Natural killer cell treated with Interleukin-12 subunit alpha and Interleukin-12 subunit beta and Interleukin-15 and Interleukin-18, amount 100 ng/mL, for 72 hours (primary cell): ENCODE results near the gene ARVCF. TPM values are rescaled to one million over a fixed set of nuclear protein-coding genes. Genes with fewer than 3 reads are reported as not detected.

ENCODE experiments used
- ATAC-seq, 2 donors: fragments of 150-1000 bp; cut with Tn5 transposase in 1 of 2; sonication (Bioruptor Pico), chemical (Tn5 transposase) in 1 of 2; 2 replicates each; pipeline ENCODE4 v1.10.0; 2021
- DNase-seq: peaks from one replicate; pipeline ENCODE4 v3.0.0; 2022; ENCODE audit warnings: low spot score
- H3K27ac Mint-ChIP-seq, 2 donors: 1 replicate in 1 of 2; 2 replicates in 1 of 2; pipeline ENCODE4 v1.8.0; 2022; ENCODE audit warnings: mixed read lengths in 2 of 2, mild to moderate bottlenecking in 1 of 2, moderate library complexity in 1 of 2
- H3K27me3 Mint-ChIP-seq, 2 donors: 1 replicate in 1 of 2; 2 replicates in 1 of 2; pipeline ENCODE4 v1.8.0; 2022; ENCODE audit warnings: mixed read lengths in 2 of 2
- H3K36me3 Mint-ChIP-seq: one replicate; pipeline ENCODE4 v1.8.0; 2022; ENCODE audit warnings: mixed read lengths
- H3K4me1 Mint-ChIP-seq, 2 donors: 1 replicate in 1 of 2; 2 replicates in 1 of 2; pipeline ENCODE4 v1.8.0; 2022; ENCODE audit warnings: low read depth in 2 of 2, mixed read lengths in 2 of 2, mild to moderate bottlenecking in 1 of 2
- H3K4me3 Mint-ChIP-seq: one replicate; pipeline ENCODE4 v1.8.0; 2022; ENCODE audit warnings: mixed read lengths
- H3K9me3 Mint-ChIP-seq: 2 replicates; pipeline ENCODE4 v1.8.0; 2022; ENCODE audit warnings: mixed read lengths
- total RNA-seq, 2 donors: library from RNA; stranded (reverse); gene quantifications; one replicate each; pipeline ENCODE4 v1.2.3, GENCODE V29; 2022

ARVCF gene
- total RNA-seq, 2 donors from 2014 or later = 3.7 to 3.8 TPM

GRCh38 chr22:19958083-19959042, 58.3 kb downstream of the ARVCF start:
- DNase-seq (no peak), ATAC-seq (no peak)
- Mint-ChIP-seq H3K4me3 (no peak overlapping the region), H3K9me3 (no peaks in the 10 kb centered on the region), H3K27ac (no peak overlapping the region), H3K27me3 (no peaks in the 10 kb centered on the region), H3K36me3 (no peaks in the 10 kb centered on the region), H3K4me1 (peaks cover 8 to 25% of the 10 kb centered on the region in 2 donors)

DNA sequence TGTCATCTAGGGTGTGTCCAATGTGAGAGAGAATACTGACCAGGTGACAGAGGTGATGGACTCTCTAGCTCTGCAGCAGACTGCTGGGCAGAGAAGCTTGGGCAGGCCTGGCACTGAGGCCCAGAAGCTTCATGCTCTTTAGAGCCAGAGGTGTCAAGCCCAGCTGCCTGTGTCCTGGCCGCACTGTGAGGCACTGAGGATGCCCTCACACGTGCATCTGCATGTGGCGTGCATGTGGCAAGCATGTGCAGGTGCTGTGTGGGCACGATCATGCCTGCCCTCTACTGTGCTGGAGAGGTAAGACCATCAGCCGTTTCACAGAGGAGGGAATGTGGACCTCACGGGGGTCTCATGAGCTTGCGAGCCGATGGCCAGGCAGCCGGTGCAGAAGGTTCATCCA, 59.2 kb downstream of the ARVCF start:
- no peaks in the 10 kb centered on the region for H3K9me3 Mint-ChIP-seq
- H3K27ac Mint-ChIP-seq = no peak overlapping the region
- H3K36me3 Mint-ChIP-seq = no peaks in the 10 kb centered on the region
- H3K4me1 Mint-ChIP-seq = peaks cover 8 to 25% of the 10 kb centered on the region in 2 donors
- no peak overlapping the region for H3K4me3 Mint-ChIP-seq
- DNase-seq (peak; percentile 46), ATAC-seq (no peak)
- no peaks in the 10 kb centered on the region for H3K27me3 Mint-ChIP-seq

DNA sequence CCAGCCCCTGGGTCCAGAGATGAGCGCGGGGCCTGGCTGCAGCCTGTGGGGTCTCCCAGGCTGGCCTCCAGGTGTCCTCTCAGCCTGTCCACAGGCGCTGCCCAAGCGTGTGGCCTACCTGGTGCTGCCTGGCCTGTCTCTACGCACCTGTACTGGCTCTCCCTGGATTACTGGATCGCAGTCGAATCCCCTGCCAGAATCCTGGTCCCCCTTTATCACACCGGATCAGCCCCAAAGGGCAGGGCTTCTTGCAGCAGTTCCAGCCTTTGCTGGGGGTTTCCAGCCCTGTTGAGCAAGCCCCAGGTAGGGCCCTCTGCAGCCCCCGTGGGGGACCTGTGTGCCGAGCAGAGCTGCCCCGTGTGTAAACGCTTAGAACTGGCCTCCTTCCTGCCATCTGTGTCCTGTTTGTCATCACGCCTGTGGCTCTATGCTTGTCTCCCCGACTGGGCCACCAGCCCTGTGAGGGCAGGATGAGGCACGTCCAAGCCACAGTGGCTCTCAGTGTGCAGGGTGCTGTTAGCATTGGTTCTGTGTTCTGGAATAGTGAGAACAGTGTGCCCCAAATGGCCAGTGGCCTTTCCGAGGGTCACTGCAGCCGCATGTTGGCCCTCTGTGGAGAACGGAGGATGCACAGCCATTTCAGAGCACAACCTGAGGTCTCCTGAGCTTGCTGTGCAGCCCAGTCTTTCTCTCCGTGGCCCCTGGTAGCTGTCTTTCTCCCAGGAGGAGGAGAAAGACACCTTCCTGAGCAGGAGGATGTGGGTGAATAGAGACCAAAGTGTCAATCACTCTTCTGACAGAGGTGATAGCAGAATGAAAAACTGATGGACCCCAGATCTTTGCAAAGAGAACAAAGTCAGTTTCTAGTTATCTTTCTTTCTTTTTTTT, 61.1 kb downstream of the ARVCF start:
- Mint-ChIP-seq H3K27me3 (no peaks in the 10 kb centered on the region), H3K27ac (peak overlapping the region; percentile 83 to 89), H3K9me3 (no peaks in the 10 kb centered on the region), H3K4me3 (peak overlapping the region; percentile 74), H3K4me1 (peaks cover 8 to 31% of the 10 kb centered on the region in 2 donors), H3K36me3 (peaks cover 4% of the 10 kb centered on the region)
- DNase-seq (peak; percentile 62), ATAC-seq (peak; percentile 85 to 86)

DNA sequence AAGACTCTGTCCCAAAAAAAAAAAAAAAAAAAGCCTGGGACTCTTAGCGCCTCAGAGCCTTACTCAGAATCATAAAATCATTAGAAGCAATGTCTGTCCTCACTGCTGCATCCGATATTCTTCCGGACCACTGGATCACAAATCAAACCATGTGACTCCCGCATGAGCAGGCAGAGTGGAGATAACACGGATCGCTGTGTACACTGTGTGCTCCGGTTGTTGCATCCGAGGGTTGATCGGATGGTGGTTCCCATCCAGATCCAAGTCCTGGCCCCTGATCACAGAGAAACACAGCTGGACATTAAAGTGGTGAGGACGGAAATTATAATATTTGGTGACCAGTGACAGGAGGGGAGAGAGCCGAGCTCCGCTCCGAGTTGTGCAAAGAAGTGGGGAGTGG, 65.3 kb downstream of the ARVCF start:
- H3K27ac Mint-ChIP-seq = peak overlapping the region in 1 of 2 donors; percentile 56
- peaks cover 15 to 43% of the 10 kb centered on the region in 2 donors for H3K4me1 Mint-ChIP-seq
- peaks cover 7% of the 10 kb centered on the region for H3K36me3 Mint-ChIP-seq
- DNase-seq (no peak), ATAC-seq (no peak)
- no peaks in the 10 kb centered on the region for H3K9me3 Mint-ChIP-seq
- H3K27me3 Mint-ChIP-seq = no peaks in the 10 kb centered on the region
- H3K4me3 Mint-ChIP-seq = no peak overlapping the region

DNA sequence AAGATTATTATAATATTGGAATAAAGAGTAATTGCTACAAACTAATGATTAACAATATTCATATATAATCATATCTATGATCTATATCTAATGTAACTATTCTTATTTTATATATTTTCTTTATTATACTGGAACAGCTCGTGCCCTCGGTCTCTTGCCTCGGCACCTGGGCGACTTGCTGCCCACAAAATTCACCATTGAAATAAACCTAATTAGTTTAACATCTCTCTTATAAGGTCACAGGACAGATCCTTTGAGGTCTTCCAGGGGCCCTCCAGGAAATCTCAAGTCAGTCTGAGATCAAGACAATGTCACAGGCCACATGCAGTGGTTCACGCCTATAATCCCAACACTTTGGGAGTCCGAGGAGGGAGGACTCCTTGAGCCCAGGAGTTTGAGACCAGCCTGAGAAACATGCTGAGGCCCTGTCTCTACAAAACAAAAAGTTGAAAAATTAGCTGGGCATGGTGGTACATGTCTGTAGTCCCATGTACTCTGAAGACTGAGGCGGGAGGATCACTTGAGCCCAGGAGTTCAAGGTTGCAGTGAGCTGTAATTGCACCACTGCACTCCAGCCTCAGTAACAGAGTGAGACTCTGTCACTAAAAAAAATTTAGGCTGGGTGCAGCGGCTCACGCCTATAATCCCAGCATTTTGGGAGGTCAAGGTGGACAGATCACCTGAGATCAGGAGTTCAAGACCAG, 68.4 kb downstream of the ARVCF start:
- peak overlapping the region in 1 of 2 donors; percentile 86 for H3K27ac Mint-ChIP-seq
- peaks cover 7% of the 10 kb centered on the region for H3K36me3 Mint-ChIP-seq
- no peak overlapping the region for H3K4me3 Mint-ChIP-seq
- no peaks in the 10 kb centered on the region for H3K27me3 Mint-ChIP-seq
- DNase-seq (no peak), ATAC-seq (no peak)
- H3K4me1 Mint-ChIP-seq = peaks cover 14 to 33% of the 10 kb centered on the region in 2 donors
- no peaks in the 10 kb centered on the region for H3K9me3 Mint-ChIP-seq

DNA sequence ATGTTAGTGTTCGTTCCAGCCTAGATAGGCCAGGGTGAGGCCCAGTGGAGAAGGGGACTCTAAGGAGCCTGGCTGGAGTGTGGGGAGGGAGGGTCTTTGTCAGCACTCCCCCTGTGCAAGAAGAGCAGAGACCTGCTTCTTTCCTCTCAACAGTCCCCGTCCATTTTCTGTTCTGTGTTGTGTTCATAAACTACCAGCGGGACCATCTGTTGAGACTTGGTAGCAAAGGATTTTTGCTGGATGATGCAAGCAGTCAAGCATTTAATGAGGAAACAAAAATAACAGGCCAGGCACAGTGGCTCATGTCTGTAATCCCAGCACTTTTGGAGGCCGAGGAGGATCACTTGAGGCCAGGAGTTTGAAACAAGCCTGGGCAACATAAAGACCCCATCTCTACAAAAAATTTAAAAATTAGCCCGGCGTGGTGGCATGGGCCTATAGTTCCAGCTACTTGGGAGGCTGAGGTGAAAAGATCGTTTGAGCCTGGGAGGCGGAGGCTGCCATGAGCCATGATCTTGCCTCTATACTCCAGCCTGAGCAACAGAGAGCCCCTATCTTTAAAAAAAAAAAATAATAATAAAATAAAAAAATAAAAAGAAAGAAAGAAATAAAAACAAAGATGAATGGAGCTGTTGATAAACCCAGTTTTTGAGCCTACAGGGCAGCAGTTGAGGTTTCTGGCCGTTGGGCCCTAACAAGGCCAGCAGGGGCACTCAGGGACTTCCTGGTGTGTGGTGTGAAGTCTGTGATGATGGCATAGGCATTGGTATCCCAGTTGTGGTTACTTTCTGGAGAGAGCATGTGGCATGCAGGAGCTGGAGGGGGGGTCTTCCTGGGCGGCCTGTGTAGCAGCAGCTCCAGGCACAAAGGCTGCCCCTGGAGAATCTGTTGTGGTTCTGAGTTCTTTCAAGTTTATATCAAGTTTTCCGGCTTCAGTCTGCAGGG, 73.3 kb downstream of the ARVCF start:
- Mint-ChIP-seq H3K9me3 (no peaks in the 10 kb centered on the region), H3K36me3 (no peaks in the 10 kb centered on the region), H3K27me3 (no peaks in the 10 kb centered on the region), H3K4me1 (peaks cover 39 to 42% of the 10 kb centered on the region in 2 donors), H3K4me3 (peak overlapping the region; percentile 94), H3K27ac (peak overlapping the region; percentile 96 to 99)
- DNase-seq (no peak), ATAC-seq (no peak)

DNA sequence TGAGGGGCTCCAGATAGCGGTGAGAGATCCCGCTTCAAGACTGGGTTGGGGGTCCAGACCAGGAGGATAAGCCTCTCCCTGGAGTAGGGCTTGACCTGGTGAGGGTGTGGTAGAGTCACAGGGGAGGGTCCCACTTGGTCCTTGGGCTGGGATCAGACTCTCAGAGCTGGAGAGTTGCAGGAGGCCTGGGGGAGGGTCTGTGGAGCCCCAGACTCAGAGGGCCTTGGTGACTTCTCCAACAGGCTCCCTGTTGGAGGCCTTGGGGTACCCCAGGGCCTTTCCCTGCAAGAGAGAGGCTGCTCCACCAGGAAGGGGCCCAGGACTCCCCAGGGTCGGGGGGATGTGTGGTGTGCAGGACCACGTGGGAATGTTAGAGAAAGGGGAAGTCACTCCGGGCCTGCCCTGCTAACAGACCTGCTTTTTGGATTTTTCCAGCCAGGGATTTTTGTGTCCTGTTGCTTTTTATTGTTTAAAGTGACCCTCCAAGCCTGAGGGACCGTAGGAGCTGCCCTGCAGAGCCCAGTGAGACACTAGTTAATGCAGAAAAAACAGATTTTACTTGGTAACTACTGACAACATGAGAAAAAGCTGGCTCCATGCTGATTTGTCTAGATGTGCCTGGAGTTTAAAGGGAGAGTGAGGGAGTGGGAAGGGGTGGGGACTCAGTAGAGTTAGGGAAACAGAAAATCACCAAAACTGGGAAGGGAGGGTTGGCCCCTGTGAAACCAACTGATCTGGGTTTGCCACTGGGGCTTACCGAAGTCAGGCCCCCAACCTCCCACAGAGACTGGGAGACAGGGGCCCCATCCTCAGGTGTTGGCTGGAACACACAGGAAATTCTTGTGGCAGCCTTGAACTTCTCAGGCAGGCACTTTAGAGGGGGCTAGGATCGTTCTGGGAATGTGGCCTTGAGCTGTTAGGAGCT, 74.2 kb downstream of the ARVCF start:
- peaks cover 37 to 41% of the 10 kb centered on the region in 2 donors for H3K4me1 Mint-ChIP-seq
- peak overlapping the region; percentile 96 to 99 for H3K27ac Mint-ChIP-seq
- ATAC-seq (peak; percentile 26 to 63), DNase-seq (no peak)
- H3K27me3 Mint-ChIP-seq = no peaks in the 10 kb centered on the region
- H3K9me3 Mint-ChIP-seq = no peaks in the 10 kb centered on the region
- H3K36me3 Mint-ChIP-seq = no peaks in the 10 kb centered on the region
- peak overlapping the region; percentile 94 for H3K4me3 Mint-ChIP-seq

- peak within 1 kb of the TSS; percentile 96 to 99 for H3K27ac Mint-ChIP-seq
- DNase-seq (peak; percentile 86), ATAC-seq (peak; percentile 95 to 96)
- no peaks in the 10 kb centered on the region for H3K27me3 Mint-ChIP-seq
- H3K4me1 Mint-ChIP-seq = peaks cover 31 to 35% of the 10 kb centered on the region in 2 donors
- H3K36me3 Mint-ChIP-seq = peaks cover 8% of the 10 kb centered on the region
- peaks cover 3% of the 10 kb centered on the region for H3K9me3 Mint-ChIP-seq
- peak within 1 kb of the TSS; percentile 94 for H3K4me3 Mint-ChIP-seq
These were observed 75.1 kb downstream of the ARVCF start, which contains the start of the genes COMT and TXNRD2 for GRCh38 chr22:19941365-19942082. Gene COMT, plus strand, starts transcription at chr22:19941772. Its CDS starts 20,755 bp downstream, at chr22:19962527. Gene TXNRD2, minus strand, starts transcription at chr22:19941818. Its CDS starts 15 bp downstream, at chr22:19941803.

DNA sequence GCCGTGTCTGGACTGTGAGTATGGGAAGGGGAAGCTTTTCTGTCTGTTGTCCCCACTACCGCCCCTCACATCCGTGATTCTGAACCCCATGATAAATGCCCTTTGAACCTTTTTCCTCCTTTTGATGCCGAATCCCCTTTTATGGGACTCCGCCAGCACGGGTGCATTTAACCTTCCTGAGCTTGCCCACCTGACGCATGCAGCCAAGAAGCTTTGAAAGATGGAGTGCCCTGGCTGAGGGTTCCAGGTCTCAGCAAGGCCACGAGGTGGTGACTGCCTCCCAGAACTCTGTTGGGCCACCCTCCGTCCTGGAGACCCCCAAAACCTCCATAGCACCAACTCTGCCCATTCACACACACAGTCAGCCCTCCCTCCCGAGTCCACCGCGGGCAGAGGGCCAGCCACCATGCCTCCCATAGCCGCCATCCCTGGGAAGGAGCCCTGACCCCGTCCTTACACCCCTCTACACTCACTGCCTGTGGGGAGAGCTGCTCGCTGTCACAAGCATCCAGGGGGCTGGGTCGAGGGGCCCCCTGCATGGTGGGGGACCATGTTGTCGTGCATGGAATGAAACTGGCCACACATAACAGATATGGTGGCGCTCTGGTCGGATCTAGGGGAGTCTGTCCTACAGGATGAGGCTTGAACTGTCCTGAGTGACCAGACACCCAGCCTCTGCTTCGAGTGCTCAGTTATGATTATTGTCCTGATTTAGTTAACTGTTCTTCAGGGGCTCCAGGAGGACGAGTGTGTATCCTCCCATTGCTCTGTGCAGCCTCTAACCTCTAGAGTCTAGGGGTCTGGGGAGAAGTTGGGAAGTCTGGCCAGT, 75.9 kb downstream of the ARVCF start:
- ATAC-seq = peak; percentile 1 to 2
- Mint-ChIP-seq H3K27me3 (no peaks in the 10 kb centered on the region), H3K4me1 (peaks cover 31 to 35% of the 10 kb centered on the region in 2 donors), H3K9me3 (peaks cover 5% of the 10 kb centered on the region), H3K36me3 (peaks cover 16% of the 10 kb centered on the region), H3K27ac (peak overlapping the region; percentile 96 to 99), H3K4me3 (peak overlapping the region; percentile 94)
- no peak for DNase-seq

- Mint-ChIP-seq H3K9me3 (peaks cover 5% of the 10 kb centered on the region), H3K27ac (no peak overlapping the region), H3K4me3 (no peak overlapping the region), H3K27me3 (no peaks in the 10 kb centered on the region), H3K4me1 (peaks cover 19 to 25% of the 10 kb centered on the region in 2 donors), H3K36me3 (peaks cover 22% of the 10 kb centered on the region)
- no peak for ATAC-seq
- DNase-seq = no peak
These were observed 78.8 kb downstream of the ARVCF start for GRCh38 chr22:19937616-19938473.
